GM15510 (cell line): ENCODE measurements around the gene TMEM192.

Experiments
- POLR2A ChIP-seq: IDR thresholded peaks from 3 replicates; pipeline ENCODE4 v1.6.1; 2011; ENCODE audit warnings: borderline replicate concordance; ENCODE audit not compliant: insufficient read length; ENCODE audit errors: extremely low read depth

Gene TMEM192

DNA sequence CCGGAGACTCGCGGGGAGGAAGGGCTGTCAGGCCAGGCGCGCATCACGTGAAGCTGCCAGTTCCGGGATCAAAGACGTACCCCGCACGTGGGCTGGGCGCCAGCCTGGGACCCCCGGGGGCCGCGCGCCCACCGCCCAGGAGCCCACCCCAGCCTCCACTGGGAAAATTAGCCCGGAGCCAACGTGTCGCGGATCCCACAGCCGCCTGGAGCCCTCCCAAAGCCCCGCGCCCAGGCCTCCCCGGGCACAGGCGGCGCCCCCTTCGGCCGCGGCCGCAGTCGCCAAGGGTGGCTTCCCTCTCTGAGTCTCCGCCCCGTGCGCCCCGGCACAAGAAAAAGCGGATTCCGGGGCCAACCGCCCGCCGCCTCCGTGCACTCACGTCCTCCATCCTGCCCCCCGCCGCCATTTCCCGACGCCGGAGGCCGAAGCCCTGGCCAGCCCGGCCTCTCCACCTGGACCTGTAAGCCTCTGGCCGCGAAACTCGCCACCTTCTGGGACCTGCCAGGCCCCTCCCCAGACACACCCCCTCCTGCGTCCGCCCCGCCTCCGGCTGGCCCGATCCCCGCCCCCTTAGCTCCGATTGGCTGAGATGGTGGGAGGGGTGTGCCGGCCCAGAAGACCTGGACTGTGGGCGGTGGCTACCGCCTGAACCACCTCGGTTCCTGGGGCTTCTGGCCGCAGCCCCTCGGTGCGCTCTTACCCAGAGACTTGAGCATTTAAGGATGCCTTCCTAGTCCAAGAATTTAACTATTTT is at the start of gene TMEM192:
TSS of gene TMEM192 (minus strand) at position 493 of the 754 bp plus-strand sequence. CDS start at position 406, 87 bp downstream.
- peak; percentile 74 for TF ChIP-seq POLR2A

DNA sequence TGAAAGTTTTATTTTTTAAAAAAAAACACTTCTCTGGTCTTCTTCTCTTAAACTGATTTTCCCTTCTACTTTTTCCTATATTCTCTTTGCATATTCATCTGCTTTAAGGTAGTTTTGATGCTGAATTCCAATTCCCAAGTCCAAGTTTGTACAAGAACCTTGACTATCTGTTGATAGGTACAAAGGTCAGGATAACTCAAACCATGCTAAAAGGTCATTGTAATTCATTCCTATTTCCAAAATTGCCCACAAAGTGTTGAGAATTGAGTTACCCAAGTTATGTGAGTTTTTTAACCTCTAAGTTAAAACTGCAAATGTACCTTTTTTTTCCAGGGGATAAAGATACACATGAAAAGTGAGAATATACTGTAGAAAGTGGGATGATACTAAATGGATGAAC is 46.1 kb upstream of the TMEM192 start:
- TF ChIP-seq POLR2A, result no peak

DNA sequence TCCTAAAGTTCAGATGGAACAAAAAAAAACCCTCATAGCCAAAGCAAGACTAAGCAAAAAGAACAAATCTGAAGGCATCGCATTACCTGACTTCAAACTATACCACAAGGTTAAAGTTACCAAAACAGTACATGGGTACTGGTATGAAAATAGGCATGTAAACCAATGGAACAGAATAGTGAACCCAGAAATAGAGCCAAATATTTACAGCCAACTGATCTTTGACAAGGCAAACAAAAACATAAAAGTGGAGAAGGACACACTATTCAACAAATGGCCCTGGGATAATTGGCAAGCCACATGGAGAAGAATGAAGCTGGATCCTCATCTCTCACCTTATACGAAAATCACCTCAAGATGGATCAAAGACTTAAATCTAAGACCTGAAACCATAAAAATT is 44.2 kb upstream of the TMEM192 start:
- TF ChIP-seq POLR2A, result no peak

DNA sequence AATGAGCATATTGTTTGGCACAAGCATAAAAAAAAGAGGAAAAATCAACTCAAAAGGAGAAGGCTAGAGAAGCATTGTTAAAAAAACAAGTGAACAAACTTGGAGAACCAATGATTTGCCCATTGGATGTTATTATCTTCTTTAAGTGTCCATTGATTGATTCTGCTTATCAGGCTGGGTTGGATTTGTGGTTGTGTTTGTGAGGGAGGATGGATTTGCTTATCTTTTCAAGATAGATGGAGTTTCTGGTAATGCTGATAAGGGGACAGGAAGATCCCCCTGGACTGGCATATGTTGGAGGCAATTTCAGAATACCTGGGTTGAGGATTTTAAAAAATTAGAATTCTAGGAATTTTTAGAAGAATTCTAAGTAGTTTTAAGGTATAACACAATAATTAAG is 41.8 kb upstream of the TMEM192 start:
- TF ChIP-seq POLR2A, result no peak

DNA sequence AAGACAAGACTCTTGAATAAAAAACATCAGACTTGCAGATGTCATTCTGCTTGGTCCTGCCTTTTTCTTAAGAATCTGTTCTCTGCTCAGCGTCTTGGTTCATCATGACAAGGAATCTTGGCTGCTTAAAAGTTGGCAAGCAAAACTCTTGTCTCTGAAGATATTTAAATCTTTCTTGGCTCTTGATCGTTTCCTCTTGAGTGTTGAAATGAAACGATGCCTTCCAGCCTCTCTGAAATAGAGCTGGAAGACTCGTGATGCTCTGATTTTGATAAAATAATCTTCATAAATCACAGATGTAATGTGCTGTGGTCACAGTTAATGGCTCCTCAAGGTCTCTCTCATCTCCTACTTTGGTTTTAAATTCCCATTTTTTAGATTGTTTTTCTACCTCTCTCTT is 39.9 kb upstream of the TMEM192 start:
- TF ChIP-seq POLR2A, result no peak

DNA sequence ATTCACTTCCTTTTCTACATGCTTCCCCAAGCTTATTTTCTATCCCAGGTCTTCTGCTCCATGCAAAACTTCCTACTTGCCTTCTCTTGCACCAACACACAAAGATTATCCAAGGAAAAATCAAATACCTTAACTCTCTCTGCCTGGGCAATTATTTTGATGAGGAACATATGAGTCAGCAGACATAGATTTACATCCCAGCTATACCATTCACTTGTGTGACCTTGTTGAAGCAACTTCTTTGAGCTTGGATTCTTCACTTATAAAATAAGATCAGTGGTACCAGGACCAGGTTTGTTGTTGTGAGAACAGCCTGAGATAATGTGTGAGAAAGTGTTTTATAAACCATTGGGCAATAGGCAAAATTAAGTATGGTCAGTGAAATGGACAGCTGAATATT is 39.1 kb upstream of the TMEM192 start:
- no peak for TF ChIP-seq POLR2A

DNA sequence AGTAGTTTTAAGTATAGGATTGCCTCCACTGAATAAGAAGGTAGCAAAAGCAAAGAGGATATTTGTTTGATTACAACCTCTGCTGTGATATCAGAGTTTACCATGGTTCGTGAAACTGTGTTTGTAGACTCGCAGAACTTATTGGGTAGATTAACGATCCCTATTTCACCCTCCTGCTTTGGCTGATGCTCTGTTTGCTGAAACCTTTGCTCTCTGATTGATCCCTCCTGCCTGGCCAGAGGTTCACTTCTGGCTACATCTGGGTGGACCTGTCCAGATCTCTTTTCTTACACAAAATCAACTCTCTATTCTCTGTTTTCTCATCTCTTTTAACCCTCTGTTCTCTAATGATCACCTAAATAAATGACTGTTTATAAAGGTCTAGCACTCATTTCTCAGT is 37.9 kb upstream of the TMEM192 start:
- no peak for TF ChIP-seq POLR2A

DNA sequence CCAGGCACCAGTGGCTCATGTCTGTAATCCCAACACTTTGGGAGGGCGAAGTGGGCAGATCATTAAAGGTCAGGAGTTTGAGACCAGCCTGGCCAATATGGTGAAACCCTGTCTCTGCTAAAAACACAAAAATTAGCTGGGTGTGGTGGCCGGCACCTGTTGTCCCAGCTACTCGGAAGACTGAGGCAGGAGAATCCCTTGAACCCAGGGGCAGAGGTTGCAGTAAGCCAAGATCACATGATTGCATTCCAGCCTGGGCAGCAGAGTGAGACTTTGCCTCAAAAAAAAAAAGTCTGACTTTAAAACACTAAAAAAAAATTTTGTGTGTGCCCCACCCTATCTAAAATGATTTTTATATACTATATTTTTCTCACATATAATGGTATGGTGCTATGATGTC is 26.2 kb upstream of the TMEM192 start:
- TF ChIP-seq POLR2A, result no peak

DNA sequence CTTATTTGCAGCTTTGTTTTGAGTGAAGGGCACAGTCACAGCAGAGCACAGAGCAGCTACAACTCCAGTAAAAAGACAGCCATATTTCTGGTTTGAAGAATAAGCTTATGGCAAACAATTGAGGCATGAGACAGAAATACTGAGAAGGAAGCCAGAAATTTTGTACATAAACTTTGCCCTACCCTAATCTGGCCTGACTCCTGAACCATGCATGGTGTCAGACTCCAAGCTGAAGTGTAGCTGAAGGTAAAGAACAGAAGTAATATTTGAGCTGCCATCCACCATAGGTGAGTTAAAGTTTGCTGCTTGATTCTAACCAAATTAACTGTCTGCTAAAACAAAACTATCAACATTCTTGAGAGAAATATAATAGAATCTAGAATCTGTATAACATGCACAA is 24.5 kb upstream of the TMEM192 start:
- TF ChIP-seq POLR2A, result no peak

DNA sequence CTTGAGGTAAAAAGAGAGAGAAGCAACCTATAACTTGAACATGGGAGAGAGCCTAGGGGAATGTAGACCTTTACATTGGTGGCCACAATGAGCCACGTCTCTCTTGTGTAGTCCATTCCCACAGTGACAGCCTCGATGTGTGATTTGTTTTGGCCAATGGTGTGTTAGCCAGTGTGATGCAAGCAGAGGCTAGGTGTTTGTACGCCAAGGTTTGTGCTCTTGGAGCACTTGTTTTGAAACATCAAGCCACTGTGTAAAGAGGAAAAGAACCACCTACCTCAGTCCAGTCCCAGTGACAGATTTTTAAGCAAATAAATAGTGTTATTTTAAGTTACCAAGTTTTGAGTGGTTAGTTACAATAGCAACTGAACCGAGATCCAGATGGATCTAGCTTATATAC is 23.9 kb upstream of the TMEM192 start:
- no peak for TF ChIP-seq POLR2A

DNA sequence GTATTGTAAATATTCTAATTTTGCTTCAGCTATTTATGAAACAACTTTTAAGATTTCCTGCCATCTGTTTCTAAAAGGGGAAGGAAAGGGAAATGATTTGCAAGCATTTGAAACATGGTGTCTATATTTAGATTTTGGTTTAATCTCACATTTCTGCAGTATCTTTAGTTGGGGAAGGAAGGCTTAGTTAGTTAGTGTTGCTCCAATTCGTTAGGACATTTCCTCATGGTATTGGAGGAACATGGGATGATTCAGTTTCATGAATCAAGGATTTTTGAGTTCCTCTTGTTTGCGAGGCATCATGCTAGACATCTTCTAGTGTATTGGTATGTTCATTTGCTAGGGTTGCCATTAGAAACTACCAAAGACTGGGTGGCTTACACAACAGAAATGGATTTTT is 20.5 kb upstream of the TMEM192 start:
- no peak for TF ChIP-seq POLR2A

DNA sequence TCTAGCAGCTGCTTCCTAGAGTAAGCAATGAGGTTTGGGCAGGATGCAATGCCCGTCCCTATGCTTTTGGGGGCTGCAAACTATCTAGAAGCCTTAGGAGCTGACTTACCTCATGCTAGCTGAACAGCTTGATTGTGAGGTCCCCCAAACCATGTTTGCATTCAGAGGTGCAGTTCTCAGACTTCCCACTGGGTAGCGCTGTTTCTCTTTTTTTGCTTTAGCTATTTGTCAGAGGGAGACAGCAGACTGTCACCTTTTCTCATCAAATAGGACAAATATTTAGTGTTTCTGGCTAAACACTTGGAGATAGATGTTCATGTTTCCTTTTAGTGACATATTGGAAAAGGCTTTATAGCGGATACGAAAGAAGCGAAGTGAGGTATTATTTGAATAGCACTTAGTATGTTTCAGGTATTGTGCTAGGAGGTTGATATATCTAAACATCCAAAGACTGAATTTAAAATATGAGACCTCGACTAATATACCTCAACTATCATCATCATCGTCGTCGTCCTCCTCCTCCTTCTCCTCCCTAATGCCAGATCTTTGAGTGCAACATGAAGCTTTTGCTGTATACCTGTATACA is 18.7 kb upstream of the TMEM192 start:
- no peak for TF ChIP-seq POLR2A

DNA sequence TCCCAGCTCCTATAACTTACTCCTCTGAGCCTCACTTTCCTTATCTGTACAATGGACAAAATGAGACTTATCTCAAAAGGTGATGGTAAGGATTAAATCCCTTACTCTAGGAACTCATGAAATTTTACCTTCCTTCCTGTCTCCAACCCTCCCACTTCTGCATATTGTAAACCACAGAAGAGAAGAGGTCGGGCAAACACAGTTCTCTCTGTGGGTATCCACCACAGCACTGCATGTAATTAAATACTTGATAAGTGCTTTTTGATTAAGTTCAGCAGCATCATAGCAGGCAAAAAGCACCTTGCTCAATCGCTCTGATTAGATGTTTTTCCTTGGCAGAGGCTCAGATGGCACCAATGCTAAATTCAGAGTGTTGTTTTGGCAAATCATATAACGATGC is 17.3 kb upstream of the TMEM192 start:
- no peak for TF ChIP-seq POLR2A

DNA sequence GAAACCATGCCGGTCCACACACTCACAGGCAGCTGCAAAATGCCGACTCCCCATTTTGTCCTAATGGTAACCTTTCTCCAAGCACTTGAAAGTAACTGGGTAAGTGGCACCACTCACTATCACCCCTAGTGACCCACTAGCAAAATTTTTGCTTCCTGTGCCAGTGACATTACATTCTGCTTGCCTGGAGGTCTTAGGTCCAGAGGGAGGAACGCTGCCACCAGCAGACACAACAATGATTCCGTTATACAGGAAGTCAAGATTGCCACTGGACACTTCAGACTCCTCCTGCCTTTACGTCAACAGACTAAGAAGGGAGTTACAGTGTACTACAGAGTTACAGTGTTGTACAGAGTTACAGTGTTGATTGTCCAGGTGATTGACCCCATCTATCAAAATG is 11.8 kb upstream of the TMEM192 start:
- no peak for TF ChIP-seq POLR2A

DNA sequence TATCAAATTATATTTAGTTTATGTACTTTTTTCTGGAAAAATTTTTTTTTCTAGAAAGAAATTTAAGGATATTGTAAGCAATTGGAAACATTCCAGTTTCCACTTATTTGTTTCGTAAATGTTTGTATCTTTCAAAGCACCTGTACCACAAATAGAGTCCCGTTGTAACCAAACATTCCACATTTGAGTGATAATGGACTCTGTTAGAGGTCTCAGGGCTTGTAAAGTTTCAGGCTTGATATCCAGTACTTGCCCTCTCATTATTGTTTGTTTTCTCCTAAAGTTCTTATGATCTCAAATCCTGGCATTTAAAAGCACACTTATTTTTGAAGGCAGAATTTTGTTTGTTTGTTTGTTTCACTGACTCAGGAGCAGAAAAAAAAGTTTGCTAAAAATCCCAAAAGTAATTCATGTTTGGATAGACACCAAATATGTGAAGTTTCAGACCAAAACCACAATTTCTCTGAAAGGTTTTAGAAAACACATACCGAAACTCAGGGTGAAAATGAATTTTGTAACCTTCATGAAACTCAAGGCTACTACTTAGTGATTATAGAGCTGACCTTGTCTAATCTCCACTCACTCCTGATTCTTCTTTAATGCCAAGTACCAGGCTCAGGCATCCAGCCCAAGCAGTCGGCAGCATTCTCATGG is 5.7 kb upstream of the TMEM192 start:
- TF ChIP-seq POLR2A, result no peak

DNA sequence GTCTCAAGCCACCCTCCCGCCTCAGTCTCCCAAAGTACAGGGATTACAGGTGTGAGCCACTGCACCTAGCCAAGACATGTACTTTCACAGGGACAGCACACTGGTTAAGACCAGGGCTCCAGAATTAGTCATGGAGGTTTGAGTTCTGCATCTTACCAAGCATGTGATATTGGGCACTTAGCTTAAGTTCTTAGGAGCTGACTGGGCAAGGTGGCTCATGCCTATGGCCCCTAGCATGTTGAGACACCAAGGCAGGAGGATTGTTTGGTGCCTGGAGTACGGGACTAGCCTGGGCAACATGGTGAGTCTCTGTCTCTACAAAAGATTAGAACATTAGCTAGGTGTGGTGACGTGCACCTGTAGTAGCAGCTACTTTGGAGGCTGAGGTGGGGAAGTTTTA is 2.6 kb upstream of the TMEM192 start:
- TF ChIP-seq POLR2A, result no peak
